Fibroblast of skin of left biceps (primary cell): ENCODE measurements around the gene TOM1L2.
"Not testable (repeated sequence)": the region's sequence is repeated elsewhere in the genome, so short reads cannot be mapped to it uniquely, and the experiment has no call there.

Source experiments
- DNase-seq, 2 experiments: peaks; one replicate each; pipeline ENCODE4 v3.0.0-alpha.2; 2013; ENCODE audit warnings: low read depth in 2 of 2

Gene TOM1L2

DNA sequence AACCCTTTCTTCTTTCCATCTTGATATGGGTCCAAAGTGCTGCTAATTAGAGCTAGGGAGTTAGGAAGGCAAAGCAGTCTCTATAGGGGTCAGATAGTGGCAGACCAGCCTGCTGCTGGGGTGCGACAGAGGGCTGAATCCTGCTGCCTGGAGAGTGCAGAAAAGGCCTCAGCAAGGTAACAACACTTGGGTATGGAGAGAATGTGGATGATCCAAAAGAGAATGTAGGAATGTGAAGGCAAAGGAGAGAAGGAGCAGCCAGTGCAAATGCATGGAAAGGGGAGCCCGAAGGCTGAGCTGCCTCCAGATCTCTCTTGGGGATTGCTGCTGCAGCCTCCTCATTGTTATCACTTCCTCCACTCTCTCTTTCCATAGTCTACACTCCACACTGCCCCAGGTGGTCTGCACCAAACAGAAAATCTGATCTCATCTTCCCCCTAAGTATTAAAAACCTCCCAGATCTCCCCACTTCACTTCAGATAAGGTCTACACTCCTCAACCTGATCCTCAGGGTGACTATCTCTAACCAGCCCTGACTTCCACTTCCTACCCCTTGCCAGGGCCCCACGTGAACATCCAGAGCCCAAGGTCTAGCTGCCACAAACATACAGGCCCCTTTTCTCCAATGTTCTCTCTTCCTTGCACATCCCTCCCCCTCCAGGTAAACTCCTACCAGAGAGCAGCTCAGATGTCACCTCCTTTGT is 28.8 kb downstream of the TOM1L2 start:
- DNase-seq, result no peak

- DNase-seq, result no peak
Measured at GRCh38 chr17:17942846-17943245, 29.4 kb downstream of the TOM1L2 start.

- no peak for DNase-seq
Measured at GRCh38 chr17:17941015-17941414, 31.2 kb downstream of the TOM1L2 start.

GRCh38 chr17:17940441-17940911 is 31.7 kb downstream of the TOM1L2 start:
- DNase-seq, result no peak

GRCh38 chr17:17939941-17940340 is 32.3 kb downstream of the TOM1L2 start:
- DNase-seq, result not testable (repeated sequence)

DNA sequence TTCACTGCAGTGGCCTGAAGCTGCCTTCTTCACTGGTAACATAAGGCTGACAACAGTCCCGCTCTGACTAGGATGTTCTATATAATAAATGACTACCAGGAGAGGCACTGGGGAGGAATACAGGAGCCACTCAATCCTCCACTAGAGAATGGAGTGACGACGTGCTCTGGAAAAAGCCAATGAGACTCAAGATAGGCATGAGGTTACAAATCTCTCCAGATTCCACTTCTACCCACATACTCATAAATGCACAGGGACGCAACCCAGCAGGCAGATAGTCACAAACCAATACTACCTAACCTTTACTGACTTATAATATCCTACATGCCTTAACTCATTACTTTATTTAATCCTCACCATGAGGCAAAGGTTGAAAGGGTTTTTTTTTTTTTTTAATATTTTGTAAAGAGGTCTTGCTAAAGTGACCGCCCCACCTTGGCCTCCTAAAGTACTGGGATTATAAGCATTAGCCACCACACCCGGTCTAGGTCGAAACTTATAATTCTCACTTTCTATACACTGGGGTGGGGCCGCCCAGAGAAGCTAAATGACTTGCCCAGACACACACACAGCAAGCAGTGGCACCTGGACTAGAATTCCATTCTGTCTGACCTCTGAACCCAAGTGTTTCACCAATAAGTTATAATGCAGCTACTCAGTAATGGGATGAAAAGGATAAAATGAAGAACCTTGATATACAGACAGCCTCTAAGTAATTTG is 33.7 kb downstream of the TOM1L2 start:
- DNase-seq, result no peak

DNA sequence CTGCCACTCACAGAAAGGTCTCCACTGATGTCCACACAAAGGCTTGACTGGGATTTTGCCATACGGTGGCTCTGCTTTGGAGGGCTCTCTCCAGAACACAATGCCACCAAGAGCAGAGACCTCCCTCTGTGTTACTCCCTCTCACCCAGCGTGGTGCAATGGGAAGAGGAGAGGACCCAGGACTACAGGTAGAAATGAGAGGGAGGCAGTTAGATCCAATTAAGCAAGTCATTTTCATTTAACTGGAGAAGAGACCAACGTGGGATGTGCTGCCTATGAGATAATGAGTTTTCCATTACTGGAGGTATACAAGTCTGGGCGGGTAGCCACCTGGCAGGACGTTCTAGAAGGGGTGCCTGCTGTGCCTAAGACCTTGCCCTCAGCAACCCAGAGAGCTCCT is 34.2 kb downstream of the TOM1L2 start:
- no peak for DNase-seq

- no peak for DNase-seq
Measured at GRCh38 chr17:17937201-17937853, 34.9 kb downstream of the TOM1L2 start.

DNA sequence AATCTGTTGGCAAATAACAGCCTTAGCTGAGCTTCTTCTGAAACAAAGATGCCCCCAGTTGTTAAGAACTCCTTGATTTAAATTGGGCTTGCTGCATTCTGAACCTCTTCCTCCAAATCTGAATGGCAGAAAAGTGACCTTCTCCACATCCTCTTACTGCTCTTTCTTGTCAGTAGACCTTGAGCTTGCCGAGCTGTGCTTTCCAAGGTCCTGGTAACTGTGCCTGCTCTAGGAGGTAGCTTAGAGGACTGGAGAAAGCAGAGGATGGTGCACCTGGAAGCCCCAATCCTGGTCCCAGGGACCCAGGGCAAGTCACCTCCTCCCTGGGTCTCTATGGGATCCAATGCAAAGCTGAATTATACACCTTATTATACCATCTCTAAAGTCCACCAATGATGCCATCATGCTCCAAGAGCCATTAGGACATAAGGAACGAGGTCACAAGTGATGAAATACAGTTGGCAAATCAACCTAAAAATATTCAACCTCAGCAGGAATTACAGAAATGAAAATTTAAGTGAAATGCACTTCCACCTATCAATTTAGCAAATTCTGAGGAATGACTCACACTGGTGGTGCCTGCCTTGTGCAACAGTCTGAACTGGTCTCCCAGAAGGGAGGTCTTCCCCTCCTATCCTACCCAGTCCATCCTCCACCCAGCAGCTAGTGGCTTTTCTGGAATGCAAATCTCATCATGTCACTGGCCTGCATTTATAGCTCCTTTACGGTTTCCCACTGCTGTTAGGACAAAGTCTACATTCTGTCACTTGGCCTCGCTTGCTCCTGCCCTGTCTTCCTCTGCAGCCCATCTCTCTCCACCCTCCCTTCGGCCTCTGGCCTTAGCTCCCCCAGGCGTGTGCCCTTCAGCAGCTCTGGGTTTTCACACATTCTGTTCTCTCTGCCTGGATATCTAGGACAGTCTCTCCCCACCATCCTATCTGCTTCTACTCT is 36.6 kb downstream of the TOM1L2 start:
- peak; percentile 77 to 82 for DNase-seq

- no peak for DNase-seq
Measured at GRCh38 chr17:17934806-17935205, 37.4 kb downstream of the TOM1L2 start.

DNA sequence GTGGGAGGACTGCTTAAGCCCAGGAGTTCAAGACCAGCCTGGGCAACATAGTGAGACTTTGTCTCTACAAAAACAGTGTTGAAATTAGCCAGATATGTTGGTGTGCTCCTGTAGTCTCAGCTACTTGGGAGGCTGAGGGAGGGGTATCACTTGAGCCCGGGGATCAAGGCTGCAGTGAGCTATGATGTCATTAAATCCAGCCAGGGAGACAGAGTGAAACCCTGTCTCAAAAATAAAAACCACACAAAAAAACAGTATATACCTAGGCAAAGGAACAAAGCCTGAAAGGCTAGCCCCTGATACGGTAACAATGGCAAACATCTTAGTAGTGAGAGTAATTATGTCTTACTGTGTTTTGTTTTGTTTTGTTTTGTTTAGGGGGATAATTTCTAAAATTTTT is 38.0 kb downstream of the TOM1L2 start:
- DNase-seq, result no peak

- no peak for DNase-seq
Measured at GRCh38 chr17:17933775-17934174, 38.4 kb downstream of the TOM1L2 start.

- no peak for DNase-seq
Measured at GRCh38 chr17:17931159-17931558, 41.0 kb downstream of the TOM1L2 start.

GRCh38 chr17:17930674-17931073 is 41.5 kb downstream of the TOM1L2 start:
- DNase-seq, result no peak

- DNase-seq, result no peak
Measured at GRCh38 chr17:17929655-17930380, 42.4 kb downstream of the TOM1L2 start.

GRCh38 chr17:17928398-17929287 is 43.6 kb downstream of the TOM1L2 start:
- no peak for DNase-seq

GRCh38 chr17:17926840-17927449 is 45.3 kb downstream of the TOM1L2 start:
- no peak for DNase-seq

DNA sequence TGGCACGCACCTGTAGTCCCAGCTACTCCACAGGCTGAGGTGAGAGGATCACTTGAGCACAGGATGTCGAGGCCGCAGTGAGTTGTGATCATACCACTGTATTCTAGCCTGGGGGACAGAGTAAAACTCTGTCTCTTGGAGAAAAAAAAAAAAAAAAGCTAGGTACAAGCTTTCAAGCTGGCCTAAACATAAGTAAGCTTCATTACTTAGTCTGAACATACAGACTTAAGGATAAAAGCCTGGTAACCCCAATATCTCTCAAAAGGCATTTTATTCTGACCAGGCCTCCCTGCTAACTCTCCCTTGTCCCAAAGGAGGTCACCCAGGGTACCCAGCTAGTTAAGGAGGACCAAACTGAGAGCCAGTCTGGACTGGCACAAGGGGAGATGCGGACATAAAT is 46.2 kb downstream of the TOM1L2 start:
- no peak for DNase-seq

- DNase-seq, result no peak
Measured at GRCh38 chr17:17924857-17925250, 47.3 kb downstream of the TOM1L2 start.
